Kidney (tissue), 14 donors: ENCODE measurements around the gene PSMC6. TPM values are rescaled to one million over a fixed set of nuclear protein-coding genes. Genes with fewer than 3 reads are reported as not detected.
A peak's percentile ranks its signal among the peaks of the same experiment; 100 is the strongest.

ENCODE experiments used
- DNase-seq, 5 donors: peaks; one replicate each; pipeline ENCODE4 v3.0.0-alpha.2; 2013 to 2020
- FAIRE-seq: peaks from 2 replicates; lab custom pipeline; 2012; peaks lifted over from hg19 to GRCh38; lab: Jason Lieb, UNC
- H3K27ac ChIP-seq, 2 donors: one replicate each; pipeline ENCODE4 v1.7.0; 2013; ENCODE audit warnings: low read depth in 2 of 2, low read length in 2 of 2, inconsistent platforms in 1 of 2
- H3K27me3 ChIP-seq: one replicate; pipeline ENCODE4 v1.7.1; 2013; ENCODE audit warnings: low read length, inconsistent platforms; ENCODE audit not compliant: control insufficient read depth, insufficient read depth
- H3K36me3 ChIP-seq, 3 donors: one replicate each; pipeline versions ENCODE4 v1.7.0 to v1.7.1; 2013; ENCODE audit warnings: low read length in 3 of 3, control low read depth in 1 of 3, inconsistent platforms in 1 of 3; ENCODE audit not compliant: insufficient read depth in 3 of 3, control insufficient read depth in 2 of 3
- H3K4me1 ChIP-seq, 3 donors: one replicate each; pipeline versions ENCODE4 v1.7.0 to v1.7.1; 2013; ENCODE audit warnings: low read length in 3 of 3, inconsistent platforms in 1 of 3, low read depth in 1 of 3; ENCODE audit not compliant: control insufficient read depth in 2 of 3, insufficient read depth in 2 of 3
- H3K4me3 ChIP-seq, 3 donors: one replicate each; pipeline versions ENCODE4 v1.7.0 to v1.8.1; 2013; ENCODE audit warnings: low read length in 3 of 3, control low read depth in 1 of 3, inconsistent platforms in 1 of 3
- H3K9ac ChIP-seq, 3 donors: one replicate each; pipeline versions ENCODE4 v1.7.0 to v1.7.1; 2013; ENCODE audit warnings: low read length in 3 of 3, control low read depth in 1 of 3, inconsistent platforms in 1 of 3
- H3K9me3 ChIP-seq, 3 donors: one replicate each; pipeline versions ENCODE4 v1.7.0 to v1.7.1; 2013; ENCODE audit warnings: low read length in 3 of 3, control low read depth in 1 of 3, inconsistent platforms in 1 of 3; ENCODE audit not compliant: control insufficient read depth in 2 of 3, insufficient read depth in 1 of 3
- intact Hi-C: fragments of 100-400 bp; cut with DNase I; formaldehyde crosslinking; loops from one replicate; pipeline ENCODE4 v1.11.1; 2022
- polyA plus RNA-seq: library from polyadenylated mRNA; stranded (reverse); fragments of 350-450 nt; fragmentation: Illumina TruSeq; extraction: RNeasy Lipid Tissue Mini Kit (QIAGEN cat#74804); gene quantifications from one replicate; pipeline ENCODE4 v1.2.3, GENCODE V29; 2014; ENCODE audit warnings: low read depth, low replicate concordance; ENCODE audit not compliant: insufficient read depth
- total RNA-seq: library from RNA; stranded (reverse); fragmentation: NEBNext Ultra II Directional; extraction: Animal tissue kit (Norgen Biotek cat#: 25700); gene quantifications from one replicate; pipeline ENCODE4 v1.2.1, GENCODE V29; 2021
- TF ChIP-seq, protein P1 (sequence below): IDR thresholded peaks from 3 replicates; pipeline ENCODE4 v1.5.1; 2012; ENCODE audit warnings: mild to moderate bottlenecking, moderate library complexity, borderline replicate concordance; ENCODE audit not compliant: insufficient read depth; ENCODE audit errors: extremely low read depth
- donor health status: control.
- donor health status: control.
- donor health status: control.
- donor health status: control.
- donor health status: control.
- donor health status: DM: yes; HTN: yes; CAD: no.
- donor health status: Normal renal cell carcinoma (clear cell type).

PSMC6 gene
- total and polyA plus RNA-seq, 2 donors from 2014 or later = 66.3 to 81.4 TPM

DNA sequence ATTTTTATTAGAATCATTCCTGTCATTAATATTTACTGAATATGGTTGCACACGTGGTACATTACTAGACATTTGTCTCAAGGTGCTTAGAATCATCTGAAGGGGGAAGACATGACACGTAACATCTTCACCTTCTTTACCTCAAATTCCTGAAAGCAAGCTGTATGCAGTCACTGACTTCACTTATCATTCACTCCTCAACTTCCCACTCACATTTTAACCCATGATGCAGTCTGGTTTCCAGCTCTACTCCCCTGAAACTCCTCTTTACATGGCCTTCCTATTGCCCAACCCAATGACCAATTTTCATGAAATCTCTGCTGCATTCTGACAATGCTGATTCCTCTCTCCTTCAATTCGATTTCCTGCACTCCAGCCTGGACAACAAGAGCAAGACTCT is 5.8 kb upstream of the PSMC6 start:
- Histone ChIP-seq H3K9ac (no peak overlapping the region), H3K27me3 (no peaks in the 10 kb centered on the region), H3K27ac (peak overlapping the region; percentile 12 to 81), H3K4me3 (peak overlapping the region in 1 of 3 donors; percentile 32), H3K36me3 (no peaks in the 10 kb centered on the region), H3K9me3 (no peaks in the 10 kb centered on the region), H3K4me1 (peaks cover 3 to 10% (median 4%) of the 10 kb centered on the region in 3 donors)
- DNase-seq (peak in 1 of 5 donors; percentile 6), FAIRE-seq (no peak)
- TF ChIP-seq, protein P1, sequence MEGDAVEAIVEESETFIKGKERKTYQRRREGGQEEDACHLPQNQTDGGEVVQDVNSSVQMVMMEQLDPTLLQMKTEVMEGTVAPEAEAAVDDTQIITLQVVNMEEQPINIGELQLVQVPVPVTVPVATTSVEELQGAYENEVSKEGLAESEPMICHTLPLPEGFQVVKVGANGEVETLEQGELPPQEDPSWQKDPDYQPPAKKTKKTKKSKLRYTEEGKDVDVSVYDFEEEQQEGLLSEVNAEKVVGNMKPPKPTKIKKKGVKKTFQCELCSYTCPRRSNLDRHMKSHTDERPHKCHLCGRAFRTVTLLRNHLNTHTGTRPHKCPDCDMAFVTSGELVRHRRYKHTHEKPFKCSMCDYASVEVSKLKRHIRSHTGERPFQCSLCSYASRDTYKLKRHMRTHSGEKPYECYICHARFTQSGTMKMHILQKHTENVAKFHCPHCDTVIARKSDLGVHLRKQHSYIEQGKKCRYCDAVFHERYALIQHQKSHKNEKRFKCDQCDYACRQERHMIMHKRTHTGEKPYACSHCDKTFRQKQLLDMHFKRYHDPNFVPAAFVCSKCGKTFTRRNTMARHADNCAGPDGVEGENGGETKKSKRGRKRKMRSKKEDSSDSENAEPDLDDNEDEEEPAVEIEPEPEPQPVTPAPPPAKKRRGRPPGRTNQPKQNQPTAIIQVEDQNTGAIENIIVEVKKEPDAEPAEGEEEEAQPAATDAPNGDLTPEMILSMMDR = no peak
- intact Hi-C loops = no loop called here

DNA sequence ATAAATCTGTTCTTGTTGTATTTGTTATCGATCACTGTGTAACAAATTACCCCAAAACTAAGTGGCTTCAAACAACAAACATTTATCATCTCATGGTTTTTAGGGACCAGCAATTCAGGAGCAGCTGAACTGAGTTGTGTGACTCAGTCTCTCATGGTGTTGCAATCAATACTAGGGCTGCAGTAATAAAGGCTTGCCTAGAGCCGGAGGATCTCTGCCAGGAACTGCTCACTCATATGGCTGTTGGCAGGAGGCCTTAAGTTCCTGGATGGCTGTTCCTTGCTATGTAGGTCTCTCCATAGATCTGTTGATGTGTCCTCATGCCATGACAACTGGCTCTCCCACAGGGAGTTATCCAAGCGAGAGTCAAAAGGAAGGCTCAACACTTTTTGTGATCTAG is 3.8 kb upstream of the PSMC6 start:
- intact Hi-C loops = no loop called here
- Histone ChIP-seq H3K36me3 (no peaks in the 10 kb centered on the region), H3K4me3 (no peak overlapping the region), H3K4me1 (peaks cover 3 to 16% (median 9%) of the 10 kb centered on the region in 3 donors), H3K27ac (no peak overlapping the region), H3K9me3 (no peaks in the 10 kb centered on the region), H3K27me3 (no peaks in the 10 kb centered on the region), H3K9ac (no peak overlapping the region)
- FAIRE-seq = no peak
- DNase-seq = no peak
- TF ChIP-seq, protein P1 = no peak

DNA sequence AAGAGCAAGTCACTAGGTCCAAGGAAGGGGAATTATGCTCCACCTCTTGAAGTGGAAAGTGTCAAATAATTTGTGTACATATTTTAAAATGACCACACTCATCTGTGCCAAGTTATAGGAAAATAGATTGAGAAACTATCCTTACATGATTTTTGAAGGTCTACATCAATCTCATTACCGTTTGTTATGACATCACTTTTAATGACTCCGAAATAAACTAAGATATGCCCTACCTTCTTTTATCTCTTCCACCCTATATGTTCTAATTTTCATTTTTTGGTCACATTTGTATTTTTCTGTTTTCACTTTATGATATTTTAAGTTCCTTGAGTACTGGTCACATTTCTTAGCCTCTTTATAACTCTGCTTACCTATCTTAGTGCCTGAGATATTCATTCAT is 3.3 kb upstream of the PSMC6 start:
- H3K27me3 ChIP-seq = no peaks in the 10 kb centered on the region
- intact Hi-C loops = no loop called here
- no peaks in the 10 kb centered on the region for H3K36me3 ChIP-seq
- no peak overlapping the region for H3K9ac ChIP-seq
- H3K4me1 ChIP-seq = peaks cover 3 to 17% (median 12%) of the 10 kb centered on the region in 3 donors
- H3K9me3 ChIP-seq = no peaks in the 10 kb centered on the region
- FAIRE-seq = no peak
- H3K27ac ChIP-seq = no peak overlapping the region
- H3K4me3 ChIP-seq = no peak overlapping the region
- TF ChIP-seq, protein P1 = no peak
- no peak for DNase-seq

DNA sequence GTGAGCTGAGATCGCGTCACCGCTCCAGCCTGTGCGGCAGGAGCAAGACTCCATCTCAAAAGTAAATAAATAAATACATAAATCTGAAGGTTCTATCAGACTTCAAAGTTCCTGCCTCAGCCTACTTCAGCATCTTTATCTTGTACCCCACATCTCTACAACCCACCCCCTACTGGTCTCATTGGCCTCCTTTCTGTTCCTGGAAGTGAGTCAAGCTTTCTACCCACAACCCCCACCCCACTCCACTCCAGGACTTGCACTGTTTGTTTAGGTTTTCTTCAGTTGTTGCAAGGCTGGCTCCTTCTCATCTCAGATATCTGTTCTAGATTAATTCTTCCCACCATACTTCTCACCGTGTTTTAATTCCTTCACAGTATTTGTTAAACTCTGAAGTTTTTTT is 714 bp upstream of the PSMC6 start:
- Histone ChIP-seq H3K9ac (peak overlapping the region; percentile 50 to 99 (median 97)), H3K27ac (peak overlapping the region; percentile 87 to 89), H3K27me3 (no peaks in the 10 kb centered on the region), H3K4me3 (peak overlapping the region; percentile 97 to 100 (median 99)), H3K4me1 (peaks cover under 1 to 10% (median 9%) of the 10 kb centered on the region in 3 donors), H3K36me3 (peaks cover 0 to 11% (median 6%) of the 10 kb centered on the region in 3 donors), H3K9me3 (no peaks in the 10 kb centered on the region)
- FAIRE-seq (no peak), DNase-seq (peak in 1 of 5 donors; percentile 19)
- TF ChIP-seq, protein P1 = no peak
- intact Hi-C loops = no loop called here
